GM21360 (cell line): ENCODE data around the gene RIC3.
A peak's percentile ranks its signal among the peaks of the same experiment; 100 is the strongest.

ENCODE experiments used
- ATAC-seq: cut with Tn5 transposase; IDR thresholded peaks from one replicate; pipeline ENCODE4 v1.9.1; 2021; ENCODE audit warnings: mild to moderate bottlenecking, moderate library complexity; ENCODE audit not compliant: unreplicated experiment

The RIC3 gene

DNA sequence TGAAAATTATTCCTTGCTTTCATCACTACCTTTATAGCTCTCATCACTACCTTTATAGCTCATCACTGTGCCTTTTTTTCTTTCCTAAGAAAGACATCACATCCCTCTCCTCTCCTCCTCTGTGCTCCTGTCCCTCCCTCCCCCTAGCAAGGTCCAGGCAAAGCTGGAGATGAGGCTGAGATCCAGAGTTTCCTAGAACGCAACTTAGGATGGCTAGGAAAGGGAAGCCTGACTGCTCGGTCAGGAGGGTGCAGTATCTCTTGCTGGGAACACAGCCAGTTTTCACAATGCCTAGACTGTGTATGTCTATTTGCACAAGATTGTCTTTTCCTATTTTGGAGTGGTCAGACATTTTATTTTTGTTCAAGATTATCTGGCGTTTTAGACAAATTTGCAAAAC, 63.2 kb downstream of the RIC3 start:
- no peak for ATAC-seq

DNA sequence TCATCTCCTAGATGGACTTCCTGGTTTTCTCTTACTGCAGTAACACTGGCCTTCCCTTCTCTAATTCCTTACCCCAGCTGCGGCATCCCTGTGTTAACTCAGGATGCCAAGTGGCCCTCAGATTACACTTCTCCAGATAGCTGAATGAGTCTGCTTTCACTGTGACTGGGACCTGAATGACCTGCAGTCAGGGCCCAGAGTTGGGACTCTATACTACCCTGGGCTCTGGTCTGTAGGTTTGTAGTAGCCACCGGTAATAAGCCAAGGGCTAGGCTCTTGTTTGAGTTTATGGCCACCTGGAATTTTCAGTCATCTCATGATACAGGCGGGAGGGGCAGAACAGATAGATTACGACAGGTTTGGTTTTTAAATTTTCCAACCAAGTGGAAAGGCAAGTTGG, 63.7 kb downstream of the RIC3 start:
- no peak for ATAC-seq

DNA sequence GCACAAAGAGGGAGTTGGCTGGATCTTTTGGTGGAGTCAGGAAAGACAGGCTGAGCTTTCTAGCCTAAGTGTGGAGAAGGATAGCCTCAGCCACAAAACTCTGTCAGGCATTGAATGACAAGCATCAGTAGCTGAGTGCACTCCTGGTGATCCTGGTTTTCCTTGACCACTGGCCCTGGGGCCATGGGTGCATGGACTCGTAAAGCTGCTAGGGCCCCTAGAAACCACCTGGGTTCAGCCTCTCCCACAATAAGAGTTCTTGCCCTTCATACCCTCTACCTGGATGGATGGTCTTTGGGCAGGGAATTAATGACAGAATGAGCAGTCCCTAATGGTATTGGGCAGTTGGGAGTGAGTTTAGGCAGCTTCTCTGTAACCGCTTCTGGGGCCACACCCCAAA, 64.9 kb downstream of the RIC3 start:
- ATAC-seq, result no peak

DNA sequence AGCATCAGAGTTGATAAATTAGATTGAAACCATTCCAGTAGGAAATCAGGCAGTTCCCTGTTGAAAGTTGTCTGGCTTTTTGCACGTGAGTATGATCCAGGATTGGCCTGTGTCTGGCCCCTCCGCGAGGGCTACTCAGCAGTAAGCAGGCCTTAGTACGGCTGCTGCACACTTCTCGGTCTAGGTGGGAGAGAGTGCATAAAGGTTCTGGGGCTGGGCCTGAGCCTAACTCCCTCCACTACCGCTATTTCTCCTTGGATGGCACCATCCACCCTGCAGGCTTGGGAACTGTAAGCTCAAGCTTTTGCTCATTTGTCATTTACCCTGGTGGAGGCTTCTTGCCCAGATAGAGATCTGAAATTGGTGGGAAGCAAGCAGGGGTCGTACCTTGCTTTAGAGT, 65.9 kb downstream of the RIC3 start:
- ATAC-seq, result no peak

DNA sequence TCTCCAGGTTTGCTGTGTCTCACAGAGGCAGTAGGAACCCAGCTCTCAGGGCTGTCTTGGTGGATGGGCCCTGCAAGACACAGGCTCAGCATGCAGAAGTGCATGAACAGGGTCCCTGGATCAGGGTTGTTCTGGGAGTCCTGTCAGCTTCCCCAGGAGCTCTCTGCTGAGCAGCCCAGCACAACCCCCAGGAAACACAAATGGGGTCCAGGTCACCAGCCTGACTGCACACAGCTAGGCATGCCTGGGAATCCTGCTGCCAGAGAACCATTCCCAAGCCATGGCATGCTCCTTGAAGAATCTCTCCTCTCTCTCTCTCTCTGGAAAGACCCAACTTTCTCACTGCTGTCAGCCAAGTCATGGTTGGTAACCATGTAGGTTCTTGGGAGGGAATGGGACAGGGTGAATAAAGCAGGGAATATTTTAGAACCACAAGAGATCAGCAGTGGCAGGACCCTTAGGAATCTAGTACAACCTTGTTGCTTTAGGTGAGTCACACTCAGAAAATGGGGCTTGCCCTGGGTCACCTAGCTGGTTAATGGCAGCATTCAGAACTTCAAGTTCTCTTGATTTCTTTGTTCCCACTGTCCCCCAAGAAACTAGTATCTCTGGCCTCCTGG, 66.4 kb downstream of the RIC3 start:
- ATAC-seq, result no peak

DNA sequence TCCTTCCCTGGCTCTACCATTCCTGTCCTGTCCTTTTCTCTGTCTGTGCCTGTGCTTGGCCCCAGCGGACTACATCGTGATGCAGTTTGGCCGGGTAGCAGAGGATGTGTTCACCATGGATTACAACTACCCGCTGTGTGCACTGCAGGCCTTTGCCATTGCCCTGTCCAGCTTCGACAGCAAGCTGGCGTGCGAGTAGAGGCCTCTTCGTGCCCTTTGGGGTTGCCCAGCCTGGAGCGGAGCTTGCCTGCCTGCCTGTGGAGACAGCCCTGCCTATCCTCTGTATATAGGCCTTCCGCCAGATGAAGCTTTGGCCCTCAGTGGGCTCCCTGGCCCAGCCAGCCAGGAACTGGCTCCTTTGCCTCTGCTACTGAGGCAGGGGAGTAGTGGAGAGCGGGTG, 67.4 kb downstream of the RIC3 start:
- ATAC-seq, result no peak

DNA sequence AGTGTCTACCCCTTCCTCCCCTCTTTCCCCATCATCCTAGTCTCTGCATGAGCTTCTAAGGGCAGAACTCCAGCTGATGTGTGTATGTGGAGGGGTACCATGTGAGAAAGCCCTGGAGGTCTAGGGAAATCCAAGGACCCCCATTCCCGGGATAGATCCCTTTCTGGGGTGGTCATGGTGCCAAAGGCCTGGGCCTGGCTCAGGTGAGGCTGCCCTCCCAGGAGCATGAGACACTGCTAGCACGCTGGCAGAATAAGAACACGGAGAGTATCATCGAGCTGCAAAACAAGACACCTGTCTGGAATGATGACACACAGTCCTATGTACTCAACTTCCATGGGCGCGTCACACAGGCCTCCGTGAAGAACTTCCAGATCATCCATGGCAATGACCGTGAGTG, 68.2 kb downstream of the RIC3 start:
- no peak for ATAC-seq

DNA sequence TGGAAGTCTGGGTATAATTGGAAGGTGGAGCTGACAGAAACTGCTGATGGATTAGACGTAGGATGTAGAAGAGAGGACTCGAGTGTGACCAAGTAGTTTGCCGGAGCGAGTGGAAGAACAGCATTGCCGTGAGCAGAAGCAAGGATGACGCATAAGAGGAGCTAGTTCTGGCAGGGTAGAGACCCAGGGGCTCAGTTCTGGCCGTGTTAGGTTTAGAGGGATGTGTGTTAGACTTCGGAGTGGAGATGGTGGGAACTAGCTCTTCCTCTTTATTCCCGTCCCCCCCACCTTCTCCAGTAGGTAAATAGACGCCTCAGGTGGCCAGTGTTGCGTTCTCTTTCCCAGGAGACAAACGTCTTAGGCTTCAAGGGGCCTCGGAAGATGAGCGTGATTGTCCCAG, 68.7 kb downstream of the RIC3 start:
- ATAC-seq, result no peak

DNA sequence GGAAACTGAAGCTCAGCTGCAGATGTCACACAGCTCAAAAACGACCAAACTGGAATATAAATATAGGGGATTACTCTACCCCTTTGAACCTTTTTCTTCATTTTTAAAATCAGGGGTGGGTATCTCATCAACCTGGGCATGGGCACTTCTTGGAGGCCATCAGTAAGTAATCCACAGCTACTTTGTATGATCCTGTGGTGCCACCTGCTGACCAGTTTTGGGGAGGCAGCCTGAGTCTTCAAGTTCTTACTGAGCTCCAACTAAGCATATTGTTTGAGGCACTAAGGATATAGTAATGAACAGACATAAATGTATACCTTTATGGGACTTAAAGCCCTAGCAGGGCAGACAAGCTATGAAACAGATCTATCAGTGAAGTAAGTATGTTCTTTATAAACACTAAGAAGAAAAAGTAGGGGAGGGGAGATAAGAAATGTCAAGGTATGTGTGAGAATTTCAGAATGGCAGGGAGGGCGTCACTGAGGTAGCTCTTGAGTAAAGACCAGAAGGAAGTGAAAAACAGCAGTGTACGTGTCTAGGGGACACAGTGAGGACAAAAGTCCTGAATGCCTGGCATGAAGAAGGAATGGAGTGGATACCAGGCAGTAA, 69.4 kb downstream of the RIC3 start:
- ATAC-seq, result no peak

DNA sequence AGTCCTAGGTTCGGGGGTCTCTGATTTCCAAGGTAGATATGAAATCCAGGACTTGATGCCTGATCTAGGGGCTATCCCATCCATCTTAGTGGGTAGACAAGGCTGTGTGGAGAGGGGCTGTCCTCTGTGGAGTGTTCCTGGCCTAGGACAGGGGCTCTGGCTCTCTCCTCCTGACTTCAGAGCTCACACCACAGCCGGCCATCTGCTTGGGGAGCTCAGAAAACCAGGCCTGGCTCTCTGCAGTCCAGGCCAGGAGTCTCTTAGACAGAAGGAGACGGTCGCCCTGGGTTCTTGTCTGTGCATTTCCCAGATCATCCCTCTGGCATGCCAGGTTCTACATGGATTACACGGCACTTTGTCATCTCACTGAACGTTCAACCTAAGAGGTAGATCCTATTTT, 69.9 kb downstream of the RIC3 start:
- no peak for ATAC-seq

DNA sequence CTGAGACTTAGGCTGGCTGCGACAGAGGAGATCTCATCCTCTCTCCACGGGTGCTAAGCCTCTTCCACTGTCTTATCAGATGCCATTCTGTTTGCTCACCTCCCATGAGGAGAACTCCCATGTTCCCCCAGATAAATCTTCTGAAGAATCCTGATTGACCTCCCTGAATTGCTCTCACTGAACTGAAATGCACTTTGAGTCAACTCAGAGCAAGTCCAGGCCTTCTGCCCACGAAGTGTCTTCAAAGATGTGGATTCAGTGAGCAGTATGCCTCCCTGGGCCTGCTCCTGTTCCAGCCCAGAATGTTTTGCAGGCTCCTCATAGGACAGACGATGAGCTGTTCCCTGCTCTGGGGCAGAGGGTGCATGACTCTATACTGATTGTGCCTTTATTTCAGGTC, 70.5 kb downstream of the RIC3 start:
- ATAC-seq, result no peak

DNA sequence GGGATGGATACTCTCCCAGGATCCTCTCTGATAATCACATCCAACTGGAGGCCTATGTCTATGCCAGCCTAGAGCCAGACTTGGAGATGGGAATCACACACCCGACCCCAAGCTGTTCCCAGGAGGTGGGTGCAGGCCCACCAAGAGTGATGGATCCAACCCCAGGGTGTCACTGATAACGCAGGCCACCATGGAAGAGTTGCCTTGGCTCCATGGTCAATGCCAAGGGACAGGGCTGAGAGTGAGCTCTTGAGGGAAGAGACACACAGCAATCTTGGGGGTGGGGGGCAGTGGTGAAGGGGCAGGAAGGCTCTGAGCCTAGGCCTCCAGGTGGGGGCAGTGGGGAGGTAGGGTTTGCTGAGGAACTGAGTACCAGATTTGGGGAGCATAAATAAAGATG, 70.9 kb downstream of the RIC3 start:
- ATAC-seq, result no peak

DNA sequence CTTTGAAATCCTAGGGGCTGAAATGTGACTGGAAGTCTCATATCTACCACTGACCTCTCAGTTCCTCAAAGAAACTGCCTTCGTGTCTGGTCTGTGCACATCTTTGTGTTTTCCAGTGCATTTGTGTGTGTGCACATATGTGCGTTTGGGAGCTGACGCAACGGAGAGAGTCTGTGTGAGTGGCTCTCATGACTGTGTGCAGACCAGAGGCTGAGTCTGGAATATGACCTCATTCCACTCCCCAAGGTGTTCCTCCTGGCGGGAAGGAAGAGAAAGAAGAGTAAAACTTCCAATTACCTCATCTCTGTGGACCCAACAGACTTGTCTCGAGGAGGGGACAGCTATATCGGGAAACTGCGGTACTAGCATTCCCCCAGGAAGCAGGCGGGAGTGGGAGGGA, 71.4 kb downstream of the RIC3 start:
- no peak for ATAC-seq

DNA sequence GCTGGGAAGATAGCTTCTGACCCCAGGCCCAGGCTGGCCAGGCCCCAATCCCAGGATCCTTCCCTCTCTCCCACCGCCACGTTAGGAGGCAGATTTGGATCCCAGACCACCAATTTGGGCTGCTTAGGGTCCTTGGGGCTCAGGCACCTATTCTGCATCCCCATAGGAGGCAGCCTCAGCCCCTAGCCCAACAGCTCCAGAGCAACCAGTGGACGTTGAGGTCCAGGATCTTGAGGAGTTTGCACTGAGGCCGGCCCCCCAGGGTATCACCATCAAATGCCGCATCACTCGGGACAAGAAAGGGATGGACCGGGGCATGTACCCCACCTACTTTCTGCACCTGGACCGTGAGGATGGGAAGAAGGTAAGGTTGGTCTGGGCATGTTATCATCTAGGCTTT, 71.8 kb downstream of the RIC3 start:
- no peak for ATAC-seq

DNA sequence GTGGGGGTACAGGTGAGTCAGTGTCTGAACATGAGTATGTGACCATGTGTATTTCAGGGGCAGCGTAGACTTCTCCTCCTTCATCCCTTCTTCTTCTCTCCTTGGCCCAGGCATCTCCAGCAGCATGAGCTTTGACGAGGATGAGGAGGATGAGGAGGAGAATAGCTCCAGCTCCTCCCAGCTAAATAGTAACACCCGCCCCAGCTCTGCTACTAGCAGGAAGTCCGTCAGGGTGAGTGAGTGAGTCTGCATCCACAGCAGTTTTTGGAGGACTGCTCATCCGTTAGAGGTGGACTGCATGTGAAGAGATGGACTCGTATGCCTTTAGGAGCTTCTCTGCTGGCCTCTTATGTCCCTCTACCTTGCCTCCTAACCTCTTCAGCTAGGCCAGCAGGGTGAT, 72.2 kb downstream of the RIC3 start:
- no peak for ATAC-seq

DNA sequence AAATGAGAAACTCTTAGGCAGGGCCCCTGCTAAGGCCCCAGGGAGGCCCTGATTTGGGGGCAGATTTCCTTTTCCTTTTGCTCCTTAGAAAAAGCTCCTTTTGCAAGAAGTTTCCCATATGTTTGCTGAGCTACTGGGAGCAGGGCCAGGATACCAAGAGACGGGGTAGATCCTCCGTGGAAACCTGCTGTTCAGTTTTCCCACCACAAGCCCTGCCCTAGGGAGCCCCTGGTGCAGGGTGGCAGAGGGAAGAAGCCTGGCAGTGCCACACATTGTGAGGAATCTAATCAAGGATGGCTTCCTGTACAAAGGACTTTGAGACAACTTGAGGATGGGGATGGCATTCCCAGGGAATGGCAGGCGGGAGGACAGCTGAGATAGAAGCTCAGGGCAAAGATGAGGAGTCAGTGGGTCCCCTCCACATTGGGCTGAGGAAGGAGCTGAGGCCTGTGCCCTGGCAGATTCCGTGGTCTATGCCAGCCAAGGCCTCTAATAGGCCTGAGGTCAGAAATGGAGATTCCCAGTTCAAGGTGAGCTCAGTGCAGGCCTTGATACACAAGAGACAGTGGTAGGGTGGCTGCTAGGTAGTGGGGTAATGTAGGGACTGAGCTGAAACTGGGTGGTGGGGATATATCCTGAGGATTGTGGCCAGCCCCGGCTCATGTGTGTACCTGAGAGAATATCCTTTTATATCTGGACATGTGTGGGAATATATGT, 72.9 kb downstream of the RIC3 start:
- no peak for ATAC-seq

DNA sequence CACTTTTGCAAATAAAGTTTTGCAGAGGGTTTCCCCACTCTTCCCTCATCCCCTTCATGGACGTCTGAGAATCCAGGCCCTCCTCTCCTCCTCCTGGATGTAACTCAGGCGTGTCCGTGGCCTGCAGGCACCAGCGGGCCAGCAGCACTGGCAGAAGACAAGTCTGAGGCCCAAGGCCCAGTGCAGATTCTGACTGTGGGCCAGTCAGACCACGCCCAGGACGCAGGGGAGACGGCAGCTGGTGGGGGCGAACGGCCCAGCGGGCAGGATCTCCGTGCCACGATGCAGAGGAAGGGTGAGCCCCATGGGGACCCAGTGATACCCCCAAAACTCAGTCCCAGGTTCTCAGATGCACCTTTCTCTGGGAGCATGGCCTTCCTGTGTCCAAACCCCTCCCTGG, 73.5 kb downstream of the RIC3 start:
- no peak for ATAC-seq

DNA sequence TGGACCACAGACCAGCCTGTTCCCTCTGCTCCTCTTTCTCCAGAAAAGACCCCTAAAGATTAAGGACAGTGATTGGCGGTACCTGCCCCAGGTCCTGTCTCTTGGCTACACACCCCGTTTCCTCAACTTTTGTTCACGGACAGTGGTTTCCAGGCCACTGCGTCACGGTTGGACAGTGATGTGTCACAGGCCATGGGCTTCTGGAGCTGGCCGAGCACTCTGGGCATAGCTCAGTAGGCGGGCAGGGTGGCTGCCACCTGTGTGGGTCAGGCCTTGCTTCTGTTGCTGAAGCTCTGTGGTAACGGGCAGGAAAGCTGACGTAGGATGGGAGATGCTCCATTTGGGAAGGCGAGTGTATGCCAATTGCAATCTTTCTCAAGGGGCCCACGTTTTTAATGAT, 74.2 kb downstream of the RIC3 start:
- no peak for ATAC-seq

DNA sequence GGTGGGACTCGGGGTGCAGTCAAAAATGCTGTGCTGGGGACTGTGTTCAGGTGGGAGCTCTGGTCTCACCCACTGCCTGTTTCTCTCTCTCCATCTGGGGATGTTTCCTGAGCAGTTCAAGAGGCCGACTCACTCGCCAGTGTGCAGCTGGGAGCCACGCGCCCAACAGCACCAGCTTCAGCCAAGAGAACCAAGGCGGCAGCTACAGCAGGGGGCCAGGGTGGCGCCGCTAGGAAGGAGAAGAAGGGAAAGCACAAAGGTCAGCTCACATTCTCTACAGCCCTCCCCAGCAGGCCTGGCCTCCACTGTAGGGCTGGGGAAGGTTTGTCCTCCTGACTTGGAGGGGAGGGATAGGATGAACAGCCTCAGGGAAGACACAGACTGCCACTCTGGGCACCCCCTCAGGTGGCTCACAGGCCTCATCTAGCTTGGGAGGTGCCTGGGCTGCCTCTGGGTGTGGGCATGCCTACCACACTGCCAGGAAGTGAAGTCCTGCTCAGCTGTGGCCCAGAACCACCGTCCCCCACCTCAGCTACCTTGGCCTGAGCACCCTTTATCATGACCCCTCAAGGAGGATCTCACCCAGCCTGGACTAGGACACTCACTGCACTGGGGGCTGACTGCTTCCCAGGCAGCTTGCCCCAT, 74.8 kb downstream of the RIC3 start:
- ATAC-seq, result no peak

DNA sequence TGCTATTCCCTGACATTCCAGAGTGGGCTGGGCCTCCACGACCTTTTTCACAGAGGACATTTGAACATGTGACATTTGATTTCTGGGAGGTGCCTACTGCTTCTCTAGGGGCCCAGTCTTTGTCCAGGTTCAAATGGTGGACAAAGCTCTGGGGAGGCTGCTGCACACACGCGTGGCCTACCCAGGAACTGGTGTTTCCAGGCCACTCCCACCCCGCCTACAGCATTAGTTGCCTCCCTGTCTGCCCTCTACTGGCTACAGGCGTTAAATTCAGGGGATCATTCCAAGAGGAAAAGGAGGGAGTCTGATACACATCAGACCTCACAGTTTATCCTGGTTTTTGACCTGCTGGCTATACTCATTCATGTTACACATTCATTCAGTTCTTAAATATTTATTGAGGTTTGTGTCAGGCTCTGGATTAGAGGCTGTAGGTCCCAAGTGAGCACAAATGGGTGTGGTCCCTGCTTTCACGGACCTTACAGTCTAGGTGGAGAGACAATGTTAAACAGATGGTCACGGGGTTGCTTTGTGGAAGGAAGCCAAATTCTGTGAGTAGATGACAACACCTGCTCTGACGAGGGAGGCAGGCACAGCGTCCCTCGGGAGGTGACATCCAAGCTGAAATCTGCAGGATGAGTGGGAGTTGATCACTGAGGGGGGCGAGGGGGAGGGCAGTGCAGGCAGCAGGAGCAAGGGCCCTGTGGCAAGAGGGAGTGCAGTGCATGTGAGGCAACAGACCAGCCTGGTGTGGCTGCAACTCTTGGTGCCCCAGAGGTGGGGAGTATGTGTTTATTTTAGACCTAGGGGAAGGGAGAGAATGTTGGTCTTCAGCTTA, 76.0 kb downstream of the RIC3 start:
- ATAC-seq, result peak; percentile 83

DNA sequence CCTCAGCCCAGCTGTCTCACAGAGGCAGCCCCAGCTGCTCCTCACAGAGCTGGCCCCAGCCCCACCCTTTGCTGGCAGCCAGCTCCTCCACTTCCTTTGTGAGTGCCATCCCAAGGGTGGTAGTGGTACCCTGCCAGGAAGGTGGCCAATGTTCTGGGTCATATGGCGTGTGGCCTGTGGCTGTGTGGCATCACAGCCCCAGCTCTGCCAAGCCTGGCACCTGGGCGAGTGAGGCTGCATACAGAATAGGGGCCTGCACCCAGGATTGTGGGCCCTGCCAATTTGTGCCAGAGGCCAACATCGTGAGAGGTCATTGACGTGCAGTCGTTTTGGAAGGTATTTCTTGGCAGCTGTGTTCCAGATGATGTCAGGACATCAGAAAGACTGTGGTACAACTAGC, 77.1 kb downstream of the RIC3 start:
- no peak for ATAC-seq
